Measurements from ENCODE around the gene HHATL. TPM values are rescaled to one million over a fixed set of nuclear protein-coding genes. Genes with fewer than 3 reads are reported as not detected.
A peak's percentile ranks its signal among the peaks of the same experiment; 100 is the strongest.

Gene HHATL
- polyA plus RNA-seq, 4 donors, result 0.43 to 0.74 (median 0.50) TPM

GRCh38 chr3:42714171-42714852 is 11.7 kb upstream of the HHATL start:
- DNase-seq (ENCODE audit: low read depth in 4 of 4, low spot score in 2 of 4), result no peak

DNA sequence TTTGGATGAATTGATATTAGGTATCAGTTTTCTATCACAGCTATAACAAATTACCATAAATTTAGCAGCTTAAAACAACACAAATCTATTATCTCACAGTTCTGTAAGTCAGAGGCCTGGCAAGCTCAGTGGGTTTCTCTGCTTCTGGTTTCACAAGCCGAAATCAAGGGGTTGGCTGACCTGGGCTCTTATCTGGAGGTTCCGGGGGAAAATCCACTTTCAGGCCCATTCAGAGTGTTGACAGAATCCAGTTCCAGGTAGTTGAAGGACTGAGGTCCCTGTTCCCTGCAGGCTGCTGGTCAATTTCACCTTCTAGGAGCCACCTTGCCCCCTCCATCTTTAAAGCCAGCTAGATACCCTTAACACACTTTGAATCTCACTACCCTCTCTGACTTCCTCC is 11.1 kb upstream of the HHATL start:
- DNase-seq (ENCODE audit: low read depth in 4 of 4, low spot score in 2 of 4), result no peak

- DNase-seq (ENCODE audit: low read depth in 4 of 4, low spot score in 2 of 4), result no peak
Observed at GRCh38 chr3:42712688-42713372, 10.2 kb upstream of the HHATL start.

DNA sequence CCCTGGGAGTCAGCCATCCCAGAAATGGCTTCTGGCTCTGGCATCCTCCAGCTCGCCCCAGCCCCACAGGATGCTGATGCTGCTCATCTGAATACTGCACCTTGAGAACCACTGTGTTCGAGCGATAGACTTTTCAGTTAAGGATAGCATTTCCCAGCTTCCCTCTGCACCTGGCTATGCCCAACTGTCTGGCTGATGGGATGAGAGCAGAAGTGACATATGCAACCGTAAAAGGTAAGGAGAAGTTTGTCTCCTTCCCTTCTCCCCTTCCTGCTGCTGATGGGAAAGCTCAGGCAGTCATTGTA is 9.7 kb upstream of the HHATL start:
- no peak for DNase-seq (ENCODE audit: low read depth in 4 of 4, low spot score in 2 of 4)

DNA sequence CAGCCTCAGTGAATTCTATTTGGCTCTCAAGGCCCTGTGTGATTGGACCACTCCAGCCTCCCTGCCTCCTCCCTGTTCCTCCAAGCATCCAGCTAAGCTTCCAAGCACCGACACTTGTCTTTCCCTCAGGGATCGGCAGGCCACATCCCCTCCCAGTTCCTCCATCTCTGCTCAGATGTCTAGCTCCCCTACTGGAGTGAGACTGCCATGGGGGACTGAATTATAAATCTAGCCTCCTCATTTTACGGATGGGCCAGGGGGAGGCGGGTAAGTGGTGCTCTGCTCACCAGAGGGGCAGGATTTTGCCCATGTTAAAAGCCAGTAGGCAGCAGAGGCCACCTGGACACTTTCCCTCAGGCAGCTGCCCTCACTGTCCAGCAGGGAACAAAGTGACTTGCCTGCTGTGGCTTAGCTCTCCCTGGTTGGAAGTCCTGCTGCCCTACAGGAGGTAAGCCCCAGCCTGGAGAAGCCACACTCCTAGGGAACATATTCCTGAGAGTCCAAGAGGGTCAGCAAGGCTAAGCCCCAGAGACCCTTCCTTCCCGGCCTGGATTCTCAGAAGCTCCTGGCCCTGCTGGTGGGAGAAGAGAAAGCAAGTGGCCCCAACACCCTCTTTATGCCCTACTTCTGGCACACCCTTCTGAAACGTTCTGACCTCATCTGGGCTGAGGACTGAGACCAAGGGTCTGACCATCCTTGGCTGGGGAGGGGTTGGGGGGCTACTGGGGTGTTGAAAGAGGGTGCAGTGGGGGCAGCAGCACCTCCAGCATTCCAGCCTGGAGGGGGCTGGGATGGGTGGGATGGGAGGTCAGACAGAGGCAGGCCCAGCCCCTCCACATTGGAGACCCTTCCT is 9.1 kb upstream of the HHATL start:
- DNase-seq (ENCODE audit: low read depth in 4 of 4, low spot score in 2 of 4), result no peak

- DNase-seq (ENCODE audit: low read depth in 4 of 4, low spot score in 2 of 4), result no peak
Observed at GRCh38 chr3:42710323-42711021, 7.9 kb upstream of the HHATL start.

- DNase-seq (ENCODE audit: low read depth in 4 of 4, low spot score in 2 of 4), result no peak
Observed at GRCh38 chr3:42709621-42710020, 7.0 kb upstream of the HHATL start.

GRCh38 chr3:42708611-42709151 is 6.1 kb upstream of the HHATL start:
- no peak for DNase-seq (ENCODE audit: low read depth in 4 of 4, low spot score in 2 of 4)

- no peak for DNase-seq (ENCODE audit: low read depth in 4 of 4, low spot score in 2 of 4)
Observed at GRCh38 chr3:42707620-42708355, 5.2 kb upstream of the HHATL start.

DNA sequence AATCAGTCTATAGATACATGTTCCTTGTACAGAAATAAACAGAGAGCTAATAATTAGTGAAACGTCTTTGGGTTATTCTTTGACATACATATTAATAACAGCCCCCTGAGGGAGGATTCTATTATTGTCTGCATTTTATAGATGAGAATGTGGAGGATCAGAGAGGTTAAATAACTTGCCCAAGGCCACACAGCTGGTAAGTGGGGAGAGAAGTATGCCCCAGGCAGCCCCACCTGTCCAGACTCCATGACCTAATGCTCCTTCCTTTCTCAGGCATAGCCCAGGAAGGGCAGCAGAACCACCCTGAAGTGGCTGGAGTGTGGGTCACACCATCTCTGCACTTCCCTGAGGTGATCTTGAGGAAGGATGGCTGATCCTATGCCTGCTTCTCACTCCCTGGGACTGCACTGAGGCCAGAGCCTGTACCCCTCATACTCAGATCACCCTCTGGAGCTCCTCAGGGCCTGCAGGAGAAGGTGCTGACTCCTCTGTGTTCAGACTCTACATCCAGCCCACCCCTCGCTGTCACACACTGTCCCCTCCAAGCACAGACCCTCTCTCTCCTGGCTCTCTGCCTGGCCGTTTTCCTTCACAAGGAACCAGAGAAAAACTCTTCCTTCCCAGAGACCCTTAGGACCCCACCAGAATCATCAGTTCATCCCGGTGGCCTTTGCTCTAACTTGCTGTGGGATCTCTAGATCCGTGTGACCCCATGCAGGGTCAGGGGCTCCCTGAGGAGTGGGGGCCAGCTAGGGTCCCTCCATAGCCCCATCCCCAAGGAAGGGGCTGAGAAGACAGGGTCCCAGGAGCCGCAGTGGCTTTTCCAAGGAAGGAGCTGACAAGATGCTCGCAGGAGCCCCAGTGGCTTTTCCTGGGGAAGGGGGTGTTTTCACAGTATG is 4.4 kb upstream of the HHATL start:
- no peak for DNase-seq (ENCODE audit: low read depth in 4 of 4, low spot score in 2 of 4)

GRCh38 chr3:42705962-42706585 is 3.5 kb upstream of the HHATL start:
- DNase-seq (ENCODE audit: low read depth in 4 of 4, low spot score in 2 of 4), result no peak

- no peak for DNase-seq (ENCODE audit: low read depth in 4 of 4, low spot score in 2 of 4)
Observed at GRCh38 chr3:42705058-42705767, 2.6 kb upstream of the HHATL start.

- DNase-seq (ENCODE audit: low read depth in 4 of 4, low spot score in 2 of 4), result no peak
Observed at GRCh38 chr3:42704136-42704841, 1.7 kb upstream of the HHATL start.

DNA sequence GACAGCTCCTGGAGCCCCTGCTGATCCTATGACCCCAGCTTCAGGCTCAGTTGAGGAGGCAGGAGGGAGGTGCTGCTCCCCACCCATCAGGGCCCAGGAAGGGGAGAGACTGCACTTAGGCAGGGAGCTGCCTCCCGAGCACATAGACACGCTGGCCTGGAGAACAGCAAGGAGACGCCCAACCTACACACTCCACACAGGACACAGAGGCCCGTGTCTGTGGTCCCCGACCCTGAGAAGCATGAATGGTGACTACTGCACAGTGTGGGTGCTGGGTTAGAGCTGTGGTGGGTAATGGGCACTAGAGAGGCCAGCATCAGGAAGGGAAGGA is 1.1 kb upstream of the HHATL start:
- DNase-seq (ENCODE audit: low read depth in 4 of 4, low spot score in 2 of 4), result no peak

DNA sequence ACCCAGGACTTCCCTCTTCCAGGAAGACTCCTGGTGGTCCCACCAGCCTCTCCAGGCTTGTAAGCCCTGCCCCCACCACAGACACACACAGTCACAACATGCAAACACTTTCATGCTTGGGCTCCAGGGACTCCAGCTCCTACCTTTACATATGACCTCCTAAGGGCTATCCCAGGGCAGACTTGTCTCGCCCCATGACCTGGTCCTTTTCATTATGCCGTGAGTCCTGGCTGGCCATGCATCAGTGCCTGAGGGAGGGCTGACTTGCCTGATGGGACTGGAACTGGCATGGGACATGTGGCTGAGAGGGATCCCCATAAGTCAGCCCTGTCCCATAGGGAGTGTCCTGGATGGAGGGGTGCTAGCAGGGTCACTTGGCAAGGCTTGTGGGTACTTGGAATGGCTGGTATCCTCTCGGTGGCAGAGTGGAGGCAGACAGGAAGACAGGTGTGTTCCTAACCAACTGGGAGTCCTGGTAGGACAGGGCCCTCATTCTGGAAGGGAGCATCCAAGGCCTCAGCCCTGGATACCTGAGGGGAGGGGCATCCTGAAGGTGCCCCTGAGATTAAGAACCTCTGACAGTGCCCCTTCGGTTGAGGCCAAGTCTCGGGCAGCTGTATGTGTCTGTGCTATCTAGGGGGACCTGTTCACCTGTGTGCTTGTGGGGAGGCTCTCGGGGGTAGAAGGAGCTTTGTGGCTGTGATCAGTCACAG is 540 bp upstream of the HHATL start:
- DNase-seq (ENCODE audit: low read depth in 4 of 4, low spot score in 2 of 4), result no peak

- peak in 3 of 4 donors; percentile 37 to 63 (median 52) for DNase-seq (ENCODE audit: low read depth in 4 of 4, low spot score in 2 of 4)
Observed at GRCh38 chr3:42701371-42702065, 1.1 kb downstream of the HHATL start.
